Nephron progenitor cell (in vitro differentiated cells): Measurements from ENCODE around the gene ZNF18.

Source experiments
- DNase-seq: peaks from one replicate; pipeline ENCODE4 v3.0.0; 2021
- H3K27ac Mint-ChIP-seq: 2 replicates; pipeline ENCODE4 v1.8.0; 2021; ENCODE audit warnings: mild to moderate bottlenecking, moderate library complexity, mixed read lengths
- H3K27me3 Mint-ChIP-seq: 2 replicates; pipeline ENCODE4 v1.8.0; 2021; ENCODE audit warnings: mild to moderate bottlenecking, low read depth, mixed read lengths; ENCODE audit not compliant: poor library complexity
- H3K36me3 Mint-ChIP-seq: 2 replicates; pipeline ENCODE4 v1.8.0; 2021; ENCODE audit warnings: low read depth, mixed read lengths
- H3K4me1 Mint-ChIP-seq: 2 replicates; pipeline ENCODE4 v1.8.0; 2021; ENCODE audit warnings: mixed read lengths
- H3K4me3 Mint-ChIP-seq: 2 replicates; pipeline ENCODE4 v1.8.0; 2021; ENCODE audit warnings: mild to moderate bottlenecking, moderate library complexity, mixed read lengths
- H3K9me3 Mint-ChIP-seq: 2 replicates; pipeline ENCODE4 v1.8.0; 2021; ENCODE audit warnings: mild to moderate bottlenecking, moderate library complexity, mixed read lengths
- TF ChIP-seq, protein P1 (sequence below): fragments of 200-600 bp; sonication (generic); IDR thresholded peaks from 2 replicates; pipeline ENCODE4 v1.5.0; 2021; ENCODE audit warnings: antibody characterized with exemption

ZNF18 gene

DNA sequence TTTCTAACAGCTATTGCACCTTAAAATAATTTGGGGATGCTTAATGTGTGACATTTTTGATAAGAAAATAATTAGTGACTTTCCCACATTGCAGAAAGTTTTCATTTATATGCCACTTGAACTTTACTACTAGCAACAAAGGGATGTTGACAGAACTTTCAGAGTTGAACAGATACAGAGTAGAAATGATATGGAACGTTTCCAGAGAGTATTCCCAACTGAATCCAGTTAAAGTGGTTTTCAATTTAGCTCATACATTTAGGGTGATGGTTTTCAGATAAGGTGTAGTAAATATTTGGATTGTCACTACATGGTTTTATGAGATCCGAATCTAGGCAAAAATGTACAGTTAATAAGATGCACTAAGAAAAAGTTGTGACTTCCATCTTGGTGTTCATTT is 40.7 kb upstream of the ZNF18 start:
- Mint-ChIP-seq H3K9me3 (peaks cover 3% of the 10 kb centered on the region), H3K4me1 (peaks cover 9% of the 10 kb centered on the region), H3K36me3 (peaks cover 28% of the 10 kb centered on the region), H3K4me3 (no peak overlapping the region), H3K27ac (no peak overlapping the region), H3K27me3 (no peaks in the 10 kb centered on the region)
- TF ChIP-seq, protein P1, sequence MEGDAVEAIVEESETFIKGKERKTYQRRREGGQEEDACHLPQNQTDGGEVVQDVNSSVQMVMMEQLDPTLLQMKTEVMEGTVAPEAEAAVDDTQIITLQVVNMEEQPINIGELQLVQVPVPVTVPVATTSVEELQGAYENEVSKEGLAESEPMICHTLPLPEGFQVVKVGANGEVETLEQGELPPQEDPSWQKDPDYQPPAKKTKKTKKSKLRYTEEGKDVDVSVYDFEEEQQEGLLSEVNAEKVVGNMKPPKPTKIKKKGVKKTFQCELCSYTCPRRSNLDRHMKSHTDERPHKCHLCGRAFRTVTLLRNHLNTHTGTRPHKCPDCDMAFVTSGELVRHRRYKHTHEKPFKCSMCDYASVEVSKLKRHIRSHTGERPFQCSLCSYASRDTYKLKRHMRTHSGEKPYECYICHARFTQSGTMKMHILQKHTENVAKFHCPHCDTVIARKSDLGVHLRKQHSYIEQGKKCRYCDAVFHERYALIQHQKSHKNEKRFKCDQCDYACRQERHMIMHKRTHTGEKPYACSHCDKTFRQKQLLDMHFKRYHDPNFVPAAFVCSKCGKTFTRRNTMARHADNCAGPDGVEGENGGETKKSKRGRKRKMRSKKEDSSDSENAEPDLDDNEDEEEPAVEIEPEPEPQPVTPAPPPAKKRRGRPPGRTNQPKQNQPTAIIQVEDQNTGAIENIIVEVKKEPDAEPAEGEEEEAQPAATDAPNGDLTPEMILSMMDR = no peak
- no peak for DNase-seq

DNA sequence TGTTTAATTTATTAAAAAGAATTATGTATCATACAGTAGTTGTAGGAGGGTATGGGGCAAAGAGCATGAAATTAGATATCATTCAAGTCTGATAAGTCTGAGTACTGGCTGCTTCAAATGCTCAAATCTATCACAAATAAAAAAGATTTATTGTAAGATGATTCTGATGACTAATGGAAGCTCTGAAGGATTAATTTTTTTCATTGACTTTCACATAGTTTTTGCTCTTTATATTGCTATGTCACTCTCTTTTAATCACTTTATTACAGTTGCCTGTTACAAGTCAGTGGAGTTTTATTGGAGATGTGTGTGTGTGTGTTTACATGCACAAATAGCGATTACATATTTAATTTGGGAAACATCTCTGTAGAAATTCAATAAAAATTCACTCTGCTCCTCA is 38.4 kb upstream of the ZNF18 start:
- TF ChIP-seq, protein P1 = no peak
- Mint-ChIP-seq H3K27ac (no peak overlapping the region), H3K27me3 (no peaks in the 10 kb centered on the region), H3K4me3 (no peak overlapping the region), H3K4me1 (peaks cover 9% of the 10 kb centered on the region), H3K9me3 (no peaks in the 10 kb centered on the region), H3K36me3 (peaks cover 18% of the 10 kb centered on the region)
- no peak for DNase-seq

DNA sequence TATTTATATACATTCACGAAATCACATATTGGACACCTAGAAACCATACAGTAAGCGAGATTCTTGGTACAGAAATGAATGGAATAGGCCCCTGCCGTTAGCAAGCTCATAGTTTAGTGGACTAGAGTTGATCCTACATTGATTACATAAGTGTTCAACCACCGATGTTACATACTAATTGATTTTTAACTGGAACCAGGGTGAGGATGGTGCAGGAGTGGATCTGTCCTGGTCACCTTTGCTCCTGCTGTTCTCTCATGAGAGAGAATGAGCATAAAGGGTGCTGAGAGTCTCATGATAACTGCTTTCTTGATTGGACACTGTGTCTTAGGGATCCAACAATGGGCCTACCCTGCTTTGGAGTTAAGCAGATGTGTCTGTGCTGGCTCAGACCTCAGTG is 37.3 kb upstream of the ZNF18 start:
- Mint-ChIP-seq H3K27me3 (no peaks in the 10 kb centered on the region), H3K4me1 (peaks cover 9% of the 10 kb centered on the region), H3K4me3 (no peak overlapping the region), H3K27ac (no peak overlapping the region), H3K9me3 (no peaks in the 10 kb centered on the region), H3K36me3 (peaks cover 18% of the 10 kb centered on the region)
- DNase-seq = no peak
- TF ChIP-seq, protein P1 = no peak

DNA sequence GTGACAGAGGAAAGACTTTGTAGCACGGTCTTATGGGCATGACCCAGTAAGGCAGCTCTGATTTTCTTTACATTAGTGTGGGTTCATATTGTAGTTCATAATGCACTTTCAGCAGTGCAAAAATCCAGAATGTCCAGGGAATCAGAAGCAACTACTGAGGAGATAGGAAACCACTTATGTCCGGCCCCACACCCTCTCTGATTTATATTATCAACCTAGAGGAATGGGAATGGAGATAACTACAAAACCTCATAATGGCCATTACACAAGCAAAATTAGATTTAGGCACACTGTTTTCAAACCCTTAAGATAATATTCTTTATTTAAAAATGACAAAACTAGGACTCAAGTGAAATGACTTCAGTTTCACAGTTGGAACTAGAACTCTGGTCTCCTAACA is 31.3 kb upstream of the ZNF18 start:
- no peak for DNase-seq
- H3K9me3 Mint-ChIP-seq = no peaks in the 10 kb centered on the region
- TF ChIP-seq, protein P1 = no peak
- H3K27ac Mint-ChIP-seq = no peak overlapping the region
- no peaks in the 10 kb centered on the region for H3K4me1 Mint-ChIP-seq
- H3K36me3 Mint-ChIP-seq = peaks cover 28% of the 10 kb centered on the region
- H3K4me3 Mint-ChIP-seq = no peak overlapping the region
- H3K27me3 Mint-ChIP-seq = no peaks in the 10 kb centered on the region

DNA sequence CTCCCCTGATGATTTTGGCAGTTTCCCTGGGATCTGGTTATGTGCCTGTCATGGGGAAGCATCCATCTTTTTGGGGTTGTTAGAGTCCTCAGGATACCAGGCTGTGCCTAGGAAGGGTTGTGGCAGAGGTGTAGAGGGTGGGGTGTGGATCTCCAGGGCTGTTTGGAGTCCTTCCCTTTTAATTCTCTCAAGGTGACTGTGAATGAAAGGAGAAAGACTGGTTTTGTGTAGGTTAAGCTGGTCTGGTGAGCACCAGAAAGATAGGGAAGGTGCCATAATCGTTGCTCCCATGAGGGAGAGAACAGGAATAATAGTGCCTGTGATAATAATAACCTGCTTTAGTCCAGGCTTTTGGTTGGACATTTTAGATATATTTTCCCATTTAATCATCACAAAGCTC is 30.4 kb upstream of the ZNF18 start:
- Mint-ChIP-seq H3K27me3 (no peaks in the 10 kb centered on the region), H3K36me3 (peaks cover 28% of the 10 kb centered on the region), H3K4me1 (peaks cover 9% of the 10 kb centered on the region), H3K27ac (no peak overlapping the region), H3K9me3 (no peaks in the 10 kb centered on the region), H3K4me3 (no peak overlapping the region)
- DNase-seq = no peak
- TF ChIP-seq, protein P1 = no peak

DNA sequence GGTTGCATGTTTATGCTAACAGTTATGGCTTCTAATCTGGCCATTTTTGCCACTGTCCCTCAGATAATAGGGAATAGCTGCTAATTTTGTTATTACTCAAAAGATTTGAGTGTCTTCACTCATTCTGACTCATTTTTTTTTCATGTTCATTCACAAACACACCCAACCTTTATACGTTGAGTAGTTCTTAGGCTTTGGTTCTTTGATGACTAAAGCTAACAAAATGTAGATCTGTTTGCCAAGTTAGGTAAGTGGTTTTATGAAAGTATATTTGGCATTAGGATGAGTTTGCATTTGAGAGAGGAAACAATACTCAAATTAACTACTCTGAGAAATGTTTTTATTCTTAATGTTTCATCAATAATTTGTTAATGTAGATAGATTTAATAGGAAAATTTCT is 27.1 kb upstream of the ZNF18 start:
- Mint-ChIP-seq H3K27me3 (peaks cover 13% of the 10 kb centered on the region), H3K9me3 (no peaks in the 10 kb centered on the region), H3K4me1 (peaks cover 30% of the 10 kb centered on the region), H3K4me3 (no peak overlapping the region), H3K36me3 (peaks cover 28% of the 10 kb centered on the region), H3K27ac (no peak overlapping the region)
- no peak for DNase-seq
- TF ChIP-seq, protein P1 = no peak
